Panc1 (cell line): ENCODE results near the gene RING1. TPM values are rescaled to one million over a fixed set of nuclear protein-coding genes. Genes with fewer than 3 reads are reported as not detected.

Source experiments
- ATAC-seq: fragments of 200-7000 bp; cut with Tn5 transposase; 2 replicates; pipeline ENCODE4 v1.9.1; 2020; ENCODE audit warnings: mild to moderate bottlenecking, moderate library complexity
- BruUV-seq: library from RNA; stranded (reverse); fragments of 400-500 nt; replicated peaks from 2 replicates; lab custom pipeline; 2021; lab: Mats Ljungman, UMichigan
- CTCF ChIA-PET: fragments of 300-600 bp; sonication (Branson Sonifier 250); formaldehyde crosslinking; loops from one replicate; lab custom pipeline; 2022; ENCODE audit warnings: antibody characterized with exemption; lab: Charles Lee
- POLR2A ChIA-PET: fragments of 300-600 bp; sonication (Branson Sonifier 250); formaldehyde crosslinking; loops from one replicate; lab custom pipeline; 2022; ENCODE audit warnings: antibody characterized with exemption; lab: Charles Lee
- DNase-seq: peaks from one replicate; pipeline ENCODE4 v3.0.0-alpha.2; 2010; ENCODE audit warnings: low read depth, low spot score
- H3K27ac ChIP-seq: 2 replicates; pipeline ENCODE4 v1.5.1; 2011; ENCODE audit warnings: mild to moderate bottlenecking, low read length, inconsistent platforms
- H3K27me3 ChIP-seq: fragments of 200-500 bp; sonication (Bioruptor generic); 2 replicates; pipeline ENCODE4 v1.6.0; 2014; ENCODE audit warnings: low read length, inconsistent platforms; ENCODE audit not compliant: control insufficient read depth, insufficient read depth
- H3K36me3 ChIP-seq: fragments of 200-500 bp; sonication (Bioruptor generic); 2 replicates; pipeline ENCODE4 v1.5.1; 2014; ENCODE audit warnings: inconsistent platforms, mild to moderate bottlenecking, low read length, moderate library complexity; ENCODE audit not compliant: control insufficient read depth, insufficient read depth
- H3K4me1 ChIP-seq: 2 replicates; pipeline ENCODE4 v1.5.1; 2011; ENCODE audit warnings: inconsistent platforms, mild to moderate bottlenecking, low read length, moderate library complexity; ENCODE audit not compliant: control insufficient read depth, insufficient read depth
- H3K4me3 ChIP-seq, 2 experiments: 2 replicates each; pipeline ENCODE4 v1.5.1; 2011 to 2012; ENCODE audit warnings: low read depth in 2 of 2, low read length in 2 of 2, mild to moderate bottlenecking in 2 of 2, inconsistent platforms in 1 of 2, moderate library complexity in 1 of 2
- H3K9me3 ChIP-seq: fragments of 200-500 bp; sonication (Bioruptor generic); 2 replicates; pipeline ENCODE4 v1.5.1; 2014; ENCODE audit warnings: low read depth, mild to moderate bottlenecking, inconsistent platforms, low read length, moderate library complexity; ENCODE audit not compliant: control insufficient read depth, insufficient read depth
- CTCF ChIP-seq: fragments of 450-650 bp; IDR thresholded peaks from 2 replicates; pipeline ENCODE4 v1.5.1; 2017; ENCODE audit warnings: mild to moderate bottlenecking
- POLR2AphosphoS5 ChIP-seq: IDR thresholded peaks from 2 replicates; pipeline ENCODE4 v1.6.1; 2012; ENCODE audit warnings: mild to moderate bottlenecking, low read depth, low read length, moderate library complexity
- REST ChIP-seq, 2 experiments: IDR thresholded peaks; 2 replicates each; pipeline ENCODE4 v1.6.1; 2011 to 2012; ENCODE audit warnings: low read depth in 2 of 2, control low read depth in 1 of 2, low read length in 1 of 2, mild to moderate bottlenecking in 1 of 2, moderate library complexity in 1 of 2; ENCODE audit not compliant: insufficient read depth in 1 of 2
- SIN3A ChIP-seq: IDR thresholded peaks from 2 replicates; pipeline ENCODE4 v1.6.1; 2012; ENCODE audit warnings: low read depth, mild to moderate bottlenecking, low read length, moderate library complexity, borderline replicate concordance; ENCODE audit not compliant: insufficient read depth
- TCF7L2 ChIP-seq: IDR thresholded peaks from 2 replicates; pipeline ENCODE4 v1.6.1; 2011; ENCODE audit warnings: mild to moderate bottlenecking, low read depth, low read length, inconsistent platforms
- in situ Hi-C: cut with HindIII; loops from 2 replicates; pipeline ENCODE4 v1.10.0; 2016; ENCODE audit warnings: low sequenced_read_pairs, low pct_unique_long_range_greater_than_20kb
- intact Hi-C: fragments of 100-400 bp; cut with micrococcal nuclease; formaldehyde crosslinking; loops from one replicate; pipeline ENCODE4 v1.10.0; 2022; ENCODE audit not compliant: unreplicated experiment
- total RNA-seq: library from RNA; stranded (reverse); gene quantifications from one replicate; pipeline ENCODE4 v1.2.1, GENCODE V29; 2021; ENCODE audit not compliant: unreplicated experiment

The RING1 gene
- total RNA-seq, 1 experiment from 2014 or later: 33.7 TPM

DNA sequence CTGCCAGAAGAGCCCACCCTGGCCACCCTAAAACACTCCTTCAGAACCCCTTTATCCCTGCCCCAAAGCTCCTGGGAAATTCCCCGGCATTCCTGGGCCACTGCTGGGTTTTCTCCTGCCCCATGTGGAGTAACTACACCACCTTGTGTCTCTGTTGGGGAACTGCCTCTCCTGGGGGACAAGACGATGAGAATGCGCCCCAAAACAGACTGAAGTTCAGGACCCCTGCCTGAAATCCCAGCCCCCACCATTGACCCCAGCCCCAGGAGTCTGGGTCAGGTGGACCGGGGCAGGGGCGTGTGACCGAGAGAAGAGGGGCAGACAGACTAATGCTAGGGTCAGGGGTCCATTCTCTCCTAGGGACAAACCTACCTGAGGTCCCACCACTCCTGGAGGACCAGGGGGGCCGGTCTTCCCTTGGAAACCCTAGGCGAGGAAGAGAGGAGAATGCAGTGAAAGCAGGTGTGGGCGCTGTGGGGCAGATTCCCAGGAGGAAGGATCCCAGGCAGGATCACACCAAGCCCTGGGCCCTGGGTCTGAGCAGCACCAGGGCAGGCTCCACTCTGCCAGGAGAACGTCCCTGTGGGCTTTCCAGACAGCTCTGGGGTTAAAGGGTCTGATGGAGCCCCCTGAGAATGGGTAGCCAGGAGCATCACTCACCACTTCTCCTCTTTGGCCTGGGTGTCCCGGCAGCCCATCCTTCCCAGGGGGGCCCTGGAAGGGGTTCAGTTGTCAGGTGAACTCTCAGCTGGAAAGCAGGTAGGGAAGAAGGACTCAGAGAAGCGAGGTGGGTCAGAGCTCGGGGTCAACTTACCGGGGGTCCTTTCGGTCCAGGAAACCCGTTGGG lies 35.4 kb upstream of the RING1 start:
- no TSS peak for BruUV-seq

More for the DNA sequence above, 35.4 kb upstream of the RING1 start:
- DNase-seq (no peak), ATAC-seq (peak; percentile 79)
- POLR2A ChIA-PET: interaction anchor here (0.6 kb wide), 2 partner anchors 26 to 1203 kb away, joined by 3 to 19 read pairs; no protein-coding TSS in a partner anchor
- TF ChIP-seq REST (IDR thresholded peaks at IDR 0.05; ENCODE audit: insufficient read depth in 1 of 2, low read depth in 2 of 2, low read length in 1 of 2) (no peak), POLR2AphosphoS5 (no peak), TCF7L2 (no peak), SIN3A (no peak), CTCF (peak; percentile 91)
- Histone ChIP-seq H3K27me3 (no peaks in the 10 kb centered on the region), H3K27ac (no peak overlapping the region), H3K4me1 (peaks cover 6% of the 10 kb centered on the region), H3K9me3 (no peaks in the 10 kb centered on the region), H3K36me3 (no peaks in the 10 kb centered on the region), H3K4me3 (no peak overlapping the region)
- intact Hi-C loops (loop anchor here (10.0 kb wide), 2 partner anchors 48 to 158 kb away; no protein-coding TSS in a partner anchor), in situ Hi-C loops (no loop called here)
- CTCF ChIA-PET: interaction anchor here (0.6 to 0.9 kb wide), 5 partner anchors 9 to 172 kb away, joined by 3 to 6 read pairs (median 4); no protein-coding TSS in a partner anchor
